CD14-positive monocyte (primary cell): ENCODE measurements around the gene BSG. TPM values are rescaled to one million over a fixed set of nuclear protein-coding genes. Genes with fewer than 3 reads are reported as not detected.

ENCODE experiments used
- DNase-seq, 3 donors: peaks; one replicate each; pipeline ENCODE4 v3.0.0-alpha.2; 2011 to 2022
- H2AFZ ChIP-seq: 2 replicates; pipeline ENCODE4 v1.6.0; 2012; ENCODE audit warnings: mild to moderate bottlenecking, low read depth, low read length, inconsistent platforms; ENCODE audit not compliant: insufficient read depth, poor library complexity, severe bottlenecking
- H3K27ac ChIP-seq, 2 donors: 1 replicate in 1 of 2; 2 replicates in 1 of 2; pipeline ENCODE4 v1.5.1; 2012 to 2013; ENCODE audit warnings: low read length in 2 of 2, control low read depth in 1 of 2, inconsistent platforms in 1 of 2, low read depth in 1 of 2, mild to moderate bottlenecking in 1 of 2
- H3K27me3 ChIP-seq, 2 donors: one replicate each; pipeline versions ENCODE4 v1.6.0 to v1.6.1; 2011 to 2013; ENCODE audit warnings: low read length in 2 of 2; ENCODE audit not compliant: control insufficient read depth in 2 of 2, insufficient read depth in 2 of 2
- H3K36me3 ChIP-seq, 2 donors: replicated peaks in 1 of 2; 1 replicate in 1 of 2; 2 replicates in 1 of 2; pipeline versions ENCODE4 v1.5.1 to v1.6.1; 2012 to 2013; ENCODE audit warnings: low read length in 2 of 2, control low read depth in 1 of 2, inconsistent platforms in 1 of 2, mild to moderate bottlenecking in 1 of 2; ENCODE audit not compliant: insufficient read depth in 2 of 2, control insufficient read depth in 1 of 2
- H3K4me1 ChIP-seq, 2 donors: 1 replicate in 1 of 2; 2 replicates in 1 of 2; pipeline versions ENCODE4 v1.5.1 to v1.6.1; 2012 to 2013; ENCODE audit warnings: low read length in 2 of 2, control low read depth in 1 of 2, inconsistent platforms in 1 of 2, mild to moderate bottlenecking in 1 of 2, moderate library complexity in 1 of 2; ENCODE audit not compliant: insufficient read depth in 2 of 2, control insufficient read depth in 1 of 2
- H3K4me2 ChIP-seq: replicated peaks from 2 replicates; pipeline ENCODE3; 2012; ENCODE audit warnings: low read length, moderate library complexity, mild to moderate bottlenecking; ENCODE audit not compliant: poor library complexity, severe bottlenecking; ENCODE audit errors: extremely low read depth
- H3K4me3 ChIP-seq, 3 experiments: fragments of 200-600 bp in 1 of 3; sonication (generic) in 1 of 3; replicated peaks in 1 of 3; 1 replicate in 2 of 3; 2 replicates in 1 of 3; pipeline ENCODE4 v1.5.1; 2011 to 2013; ENCODE audit warnings: low read length in 3 of 3, mild to moderate bottlenecking in 3 of 3, control low read depth in 2 of 3, low read depth in 2 of 3, inconsistent platforms in 1 of 3, moderate library complexity in 1 of 3
- H3K79me2 ChIP-seq: 2 replicates; pipeline ENCODE4 v1.6.0; 2012; ENCODE audit warnings: mild to moderate bottlenecking, control low read depth, inconsistent platforms, low read length, moderate library complexity; ENCODE audit not compliant: insufficient read depth
- H3K9ac ChIP-seq: 2 replicates; pipeline ENCODE4 v1.6.0; 2017; ENCODE audit warnings: low read length, mild to moderate bottlenecking; ENCODE audit not compliant: insufficient read depth, poor library complexity, severe bottlenecking
- H3K9me3 ChIP-seq, 2 donors: replicated peaks in 1 of 2; 1 replicate in 1 of 2; 2 replicates in 1 of 2; pipeline versions ENCODE4 v1.5.1 to v1.6.1; 2012 to 2013; ENCODE audit warnings: low read length in 2 of 2, control low read depth in 1 of 2; ENCODE audit not compliant: control insufficient read depth in 1 of 2, insufficient read depth in 1 of 2
- H4K20me1 ChIP-seq: 2 replicates; pipeline ENCODE4 v1.6.0; 2012; ENCODE audit warnings: mild to moderate bottlenecking, low read length, control low read depth, moderate library complexity; ENCODE audit not compliant: insufficient read depth
- H3K27ac Mint-ChIP-seq, 7 donors: one replicate each; pipeline ENCODE4 v1.8.0; 2020; ENCODE audit warnings: mild to moderate bottlenecking in 7 of 7, mixed read lengths in 7 of 7, moderate library complexity in 6 of 7, inconsistent platforms in 2 of 7
- H3K27me3 Mint-ChIP-seq, 3 donors: one replicate each; pipeline ENCODE4 v1.8.0; 2021 to 2022; ENCODE audit warnings: low read depth in 3 of 3, mild to moderate bottlenecking in 3 of 3, mixed read lengths in 3 of 3, moderate library complexity in 3 of 3, inconsistent platforms in 1 of 3
- H3K36me3 Mint-ChIP-seq, 2 donors: one replicate each; pipeline ENCODE4 v1.8.0; 2020; ENCODE audit warnings: mixed read lengths in 2 of 2, inconsistent platforms in 1 of 2, mild to moderate bottlenecking in 1 of 2
- H3K4me1 Mint-ChIP-seq: one replicate; pipeline ENCODE4 v1.8.0; 2020; ENCODE audit warnings: mild to moderate bottlenecking, mixed read lengths
- H3K4me3 Mint-ChIP-seq, 2 donors: one replicate each; pipeline ENCODE4 v1.8.0; 2020; ENCODE audit warnings: mild to moderate bottlenecking in 2 of 2, mixed read lengths in 2 of 2, moderate library complexity in 1 of 2
- H3K9me3 Mint-ChIP-seq, 7 donors: one replicate each; pipeline ENCODE4 v1.8.0; 2020 to 2022; ENCODE audit warnings: mixed read lengths in 7 of 7, mild to moderate bottlenecking in 6 of 7, moderate library complexity in 6 of 7, inconsistent platforms in 2 of 7
- WGBS: methylation state at CpG from one replicate; pipeline ENCODE4 v1.1.5; 2013; ENCODE audit warnings: missing lambda C conversion rate; ENCODE audit not compliant: insufficient coverage; 5-methylcytosine and 5-hydroxymethylcytosine counted together
- intact Hi-C, 2 donors: fragments of 100-400 bp; cut with micrococcal nuclease; formaldehyde crosslinking; loops; one replicate each; pipeline versions ENCODE4 v1.15.0 to v1.15.1; 2023
- polyA plus RNA-seq, 3 donors: library from polyadenylated mRNA; depleted of rRNA in 1 of 3; unstranded in 2 of 3; stranded (reverse) in 1 of 3; fragments of 300-500 nt in 2 of 3; fragments of >200 nt in 1 of 3; fragmentation: Illumina TruSeq in 2 of 3; gene quantifications; 1 replicate in 2 of 3; 2 replicates in 1 of 3; pipeline ENCODE4 v1.2.3, GENCODE V29; 2012 to 2021
- TF ChIP-seq, protein P1 (sequence below): fragments of 200-600 bp; IDR thresholded peaks from one replicate; pipeline ENCODE4 v1.8.0; 2022; ENCODE audit warnings: antibody characterized with exemption, mild to moderate bottlenecking

BSG gene
- polyA plus RNA-seq, 3 donors = 190 to 431 (median 364) TPM

DNA sequence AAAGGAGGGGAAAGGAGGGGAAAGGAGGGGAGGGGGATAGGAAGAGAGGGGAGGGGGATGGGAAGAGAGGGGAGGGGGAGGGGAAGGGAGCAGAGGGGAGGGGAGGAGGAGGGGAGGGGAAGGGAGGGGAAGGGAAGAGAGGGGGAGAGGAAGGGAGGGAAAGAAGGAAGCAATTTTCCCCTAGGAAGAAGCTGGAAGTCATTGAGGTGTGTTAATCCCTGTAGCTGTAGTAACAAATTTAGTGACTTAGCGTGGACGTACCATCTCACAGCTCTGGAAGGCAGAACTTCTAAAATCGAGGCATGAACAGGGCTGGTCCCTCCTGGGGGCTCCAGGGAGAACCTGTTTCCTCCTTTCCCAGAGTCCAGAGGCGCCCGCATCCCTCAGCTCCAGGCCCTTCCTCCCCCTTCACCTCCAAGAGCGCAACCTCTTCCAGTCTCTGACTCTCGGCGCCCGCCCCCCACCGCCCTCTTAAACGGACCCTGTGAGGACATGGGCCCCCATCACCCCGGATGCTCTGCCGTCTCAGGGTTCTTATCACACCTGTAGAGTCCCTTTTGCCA is 46.5 kb upstream of the BSG start:
- H3K27me3 Mint-ChIP-seq = peaks cover 4 to 30% (median 13%) of the 10 kb centered on the region in 3 donors
- H3K4me3 Mint-ChIP-seq = peak overlapping the region in 1 of 2 donors; percentile 21

DNA sequence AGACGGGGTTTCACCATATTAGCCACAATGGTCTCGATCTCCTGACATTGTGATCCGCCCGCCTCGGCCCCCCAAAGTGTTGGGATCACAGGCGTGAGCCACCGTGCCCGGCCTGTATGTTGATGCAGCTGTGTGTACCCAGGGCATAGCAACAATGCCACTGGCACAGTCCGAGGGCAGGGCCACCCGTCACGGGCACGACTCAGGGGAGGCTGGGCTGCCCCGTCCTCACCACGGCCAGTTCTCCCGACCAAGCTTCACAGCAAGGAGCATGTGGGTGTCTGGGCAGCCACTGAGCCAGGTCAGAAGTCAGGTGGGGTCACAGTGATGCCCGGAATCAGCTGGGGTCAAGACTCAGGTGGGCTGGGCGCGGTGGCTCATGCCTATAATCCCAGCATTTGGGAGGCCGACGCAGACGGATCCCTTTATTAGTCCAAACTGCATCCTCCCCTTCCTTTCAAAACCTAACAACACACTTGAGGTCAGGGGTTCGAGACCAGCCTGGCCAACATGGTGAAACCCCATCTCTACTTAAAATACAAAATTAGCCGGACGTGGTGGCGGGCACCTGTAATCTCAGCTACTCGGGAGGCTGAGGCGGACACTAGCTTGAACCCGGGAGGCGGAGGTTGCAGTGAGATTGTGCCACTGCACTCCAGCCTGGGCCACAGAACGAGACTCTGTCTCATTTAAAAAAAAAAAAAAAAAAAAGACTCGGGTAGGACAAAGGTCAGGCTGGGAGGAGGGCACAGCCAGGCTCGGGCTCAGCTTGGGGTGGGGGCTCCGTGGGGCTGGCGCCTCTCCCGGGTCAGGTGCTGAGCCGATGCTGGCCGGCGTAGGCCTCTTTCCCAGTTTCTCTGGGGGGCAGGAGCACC is 42.0 kb upstream of the BSG start:
- H3K4me1 Mint-ChIP-seq = peaks cover 23% of the 10 kb centered on the region
- H3K4me1 ChIP-seq = peaks cover 24 to 27% of the 10 kb centered on the region in 2 donors
- H3K27me3 ChIP-seq = peaks cover 0 to 2% of the 10 kb centered on the region in 2 donors
- TF ChIP-seq, protein P1, sequence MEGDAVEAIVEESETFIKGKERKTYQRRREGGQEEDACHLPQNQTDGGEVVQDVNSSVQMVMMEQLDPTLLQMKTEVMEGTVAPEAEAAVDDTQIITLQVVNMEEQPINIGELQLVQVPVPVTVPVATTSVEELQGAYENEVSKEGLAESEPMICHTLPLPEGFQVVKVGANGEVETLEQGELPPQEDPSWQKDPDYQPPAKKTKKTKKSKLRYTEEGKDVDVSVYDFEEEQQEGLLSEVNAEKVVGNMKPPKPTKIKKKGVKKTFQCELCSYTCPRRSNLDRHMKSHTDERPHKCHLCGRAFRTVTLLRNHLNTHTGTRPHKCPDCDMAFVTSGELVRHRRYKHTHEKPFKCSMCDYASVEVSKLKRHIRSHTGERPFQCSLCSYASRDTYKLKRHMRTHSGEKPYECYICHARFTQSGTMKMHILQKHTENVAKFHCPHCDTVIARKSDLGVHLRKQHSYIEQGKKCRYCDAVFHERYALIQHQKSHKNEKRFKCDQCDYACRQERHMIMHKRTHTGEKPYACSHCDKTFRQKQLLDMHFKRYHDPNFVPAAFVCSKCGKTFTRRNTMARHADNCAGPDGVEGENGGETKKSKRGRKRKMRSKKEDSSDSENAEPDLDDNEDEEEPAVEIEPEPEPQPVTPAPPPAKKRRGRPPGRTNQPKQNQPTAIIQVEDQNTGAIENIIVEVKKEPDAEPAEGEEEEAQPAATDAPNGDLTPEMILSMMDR = no peak
- H3K79me2 ChIP-seq = peaks cover 36% of the 10 kb centered on the region
- no peaks in the 10 kb centered on the region for H3K9me3 ChIP-seq
- H3K4me2 ChIP-seq = peak overlapping the region; percentile 87
- H3K27ac Mint-ChIP-seq = peak overlapping the region in 6 of 7 donors; percentile 38 to 89 (median 67)
- H3K36me3 ChIP-seq = peaks cover 1 to 2% of the 10 kb centered on the region in 2 donors
- H3K27me3 Mint-ChIP-seq = peaks cover 3 to 10% (median 4%) of the 10 kb centered on the region in 3 donors
- H3K9me3 Mint-ChIP-seq = peaks cover 0 to 6% (median 3%) of the 10 kb centered on the region in 7 donors
- H4K20me1 ChIP-seq = peaks cover 34% of the 10 kb centered on the region
- intact Hi-C loops = loop anchor here (1.0 to 10.0 kb wide), 3 partner anchors 23 to 104 kb away; partner anchors contain the start of genes BSG (in 1 of the 2), FGF22 (in 1 of the 2), POLRMT (in 1 of the 2) and TPGS1 (in 1 of the 2)
- H3K4me3 Mint-ChIP-seq = peak overlapping the region; percentile 80 to 84
- H3K9ac ChIP-seq = peak overlapping the region; percentile 82
- H3K4me3 ChIP-seq = peak overlapping the region; percentile 53 to 91 (median 77)
- 74% methylated on average over 37 of the region's 38 CpGs for WGBS
- H3K27ac ChIP-seq = peak overlapping the region in 1 of 2 donors; percentile 82
- no peak for DNase-seq
- peaks cover 2 to 6% of the 10 kb centered on the region in 2 donors for H3K36me3 Mint-ChIP-seq
- peak overlapping the region; percentile 92 for H2AFZ ChIP-seq

More for the DNA sequence above, 46.5 kb upstream of the BSG start:
- H3K4me2 ChIP-seq = no peak overlapping the region
- peaks cover 5 to 6% of the 10 kb centered on the region in 2 donors for H3K4me1 ChIP-seq
- H3K9ac ChIP-seq = no peak overlapping the region
- WGBS = 83% methylated on average over 9 of the region's 13 CpGs
- no peaks in the 10 kb centered on the region for H3K36me3 ChIP-seq
- peaks cover 0 to 4% of the 10 kb centered on the region in 2 donors for H3K9me3 ChIP-seq
- H4K20me1 ChIP-seq = no peaks in the 10 kb centered on the region
- TF ChIP-seq, protein P1 = no peak
- no peak overlapping the region for H3K27ac ChIP-seq
- no peak overlapping the region for H2AFZ ChIP-seq
- DNase-seq = no peak
- Mint-ChIP-seq H3K36me3 (no peaks in the 10 kb centered on the region), H3K9me3 (peaks cover 0 to 16% (median 13%) of the 10 kb centered on the region in 7 donors), H3K4me1 (peaks cover 8% of the 10 kb centered on the region), H3K27ac (no peak overlapping the region)
- H3K27me3 ChIP-seq = peaks cover 0 to 2% of the 10 kb centered on the region in 2 donors
- intact Hi-C loops = no loop called here
- no peaks in the 10 kb centered on the region for H3K79me2 ChIP-seq
- H3K4me3 ChIP-seq = no peak overlapping the region
